ENCODE measurements around the gene CD48.

CD48 gene

GRCh38 chr1:160724465-160725242 is 13.0 kb upstream of the CD48 start:
- Histone ChIP-seq H3K4me2 (ENCODE audit: low read length) (no peak overlapping the region), H2BK120ac (ENCODE audit: low read depth, low read length) (no peak overlapping the region), H2BK15ac (replicated peaks; ENCODE audit: low read depth) (no peak overlapping the region), H3K36me3 (ENCODE audit: control insufficient read depth, insufficient read depth, low read length) (no peaks in the 10 kb centered on the region), H3K27me3 (ENCODE audit: insufficient read depth, low read length, poor library complexity) (no peaks in the 10 kb centered on the region), H2AK5ac (ENCODE audit: low read length) (no peak overlapping the region), H3K56ac (ENCODE audit: low read length) (peak overlapping the region; percentile 26), H4K5ac (ENCODE audit: low read length) (no peak overlapping the region), H3K4ac (ENCODE audit: low read depth, low read length) (no peak overlapping the region), H3K27ac (ENCODE audit: low read depth, low read length) (no peak overlapping the region), H4K8ac (ENCODE audit: low read depth, low read length) (no peak overlapping the region), H3K79me1 (ENCODE audit: low read length) (no peaks in the 10 kb centered on the region), H3K9ac (ENCODE audit: low read length) (no peak overlapping the region), H2BK5ac (ENCODE audit: low read length) (no peak overlapping the region), H3K23ac (ENCODE audit: low read length) (no peak overlapping the region), H3K4me3 (ENCODE audit: low read length) (no peak overlapping the region), H3K79me2 (ENCODE audit: control insufficient read depth, insufficient read depth, low read length) (no peaks in the 10 kb centered on the region), H3K4me1 (ENCODE audit: control insufficient read depth, low read depth, low read length) (peaks cover 5% of the 10 kb centered on the region), H3K18ac (ENCODE audit: low read length) (no peak overlapping the region)
- DNase-seq, result peak; percentile 41
- no CpG with 5 or more reads among the region's 11 CpGs for WGBS (ENCODE audit: extremely low coverage, insufficient coverage, low lambda C conversion rate)

- H3K4me2 ChIP-seq (ENCODE audit: low read length), result no peak overlapping the region
- H3K79me2 ChIP-seq (ENCODE audit: control insufficient read depth, insufficient read depth, low read length), result no peaks in the 10 kb centered on the region
- no peak overlapping the region for H4K5ac ChIP-seq (ENCODE audit: low read length)
- no peaks in the 10 kb centered on the region for H3K27me3 ChIP-seq (ENCODE audit: insufficient read depth, low read length, poor library complexity)
- no CpG with 5 or more reads among the region's 2 CpGs for WGBS (ENCODE audit: extremely low coverage, insufficient coverage, low lambda C conversion rate)
- H3K27ac ChIP-seq (ENCODE audit: low read depth, low read length), result no peak overlapping the region
- peaks cover 5% of the 10 kb centered on the region for H3K4me1 ChIP-seq (ENCODE audit: control insufficient read depth, low read depth, low read length)
- no peak overlapping the region for H3K56ac ChIP-seq (ENCODE audit: low read length)
- H3K36me3 ChIP-seq (ENCODE audit: control insufficient read depth, insufficient read depth, low read length), result no peaks in the 10 kb centered on the region
- H4K8ac ChIP-seq (ENCODE audit: low read depth, low read length), result no peak overlapping the region
- H2BK15ac ChIP-seq (replicated peaks; ENCODE audit: low read depth), result peak overlapping the region; percentile 92
- no peak for DNase-seq
- H3K79me1 ChIP-seq (ENCODE audit: low read length), result no peaks in the 10 kb centered on the region
- H3K9ac ChIP-seq (ENCODE audit: low read length), result no peak overlapping the region
- H3K4me3 ChIP-seq (ENCODE audit: low read length), result no peak overlapping the region
- H3K23ac ChIP-seq (ENCODE audit: low read length), result no peak overlapping the region
- H3K4ac ChIP-seq (ENCODE audit: low read depth, low read length), result no peak overlapping the region
- peak overlapping the region; percentile 32 for H2BK120ac ChIP-seq (ENCODE audit: low read depth, low read length)
- H3K18ac ChIP-seq (ENCODE audit: low read length), result peak overlapping the region; percentile 69
- no peak overlapping the region for H2AK5ac ChIP-seq (ENCODE audit: low read length)
- no peak overlapping the region for H2BK5ac ChIP-seq (ENCODE audit: low read length)
Measured at GRCh38 chr1:160723332-160723731, 11.7 kb upstream of the CD48 start.

- Histone ChIP-seq H2AK5ac (ENCODE audit: low read length) (no peak overlapping the region), H3K9ac (ENCODE audit: low read length) (no peak overlapping the region), H4K8ac (ENCODE audit: low read depth, low read length) (no peak overlapping the region), H3K18ac (ENCODE audit: low read length) (no peak overlapping the region), H3K4ac (ENCODE audit: low read depth, low read length) (no peak overlapping the region), H2BK5ac (ENCODE audit: low read length) (no peak overlapping the region), H3K56ac (ENCODE audit: low read length) (no peak overlapping the region), H3K79me1 (ENCODE audit: low read length) (no peaks in the 10 kb centered on the region), H3K4me2 (ENCODE audit: low read length) (no peak overlapping the region), H4K5ac (ENCODE audit: low read length) (no peak overlapping the region), H3K23ac (ENCODE audit: low read length) (no peak overlapping the region), H2BK120ac (ENCODE audit: low read depth, low read length) (no peak overlapping the region), H3K27me3 (ENCODE audit: insufficient read depth, low read length, poor library complexity) (no peaks in the 10 kb centered on the region), H3K27ac (ENCODE audit: low read depth, low read length) (no peak overlapping the region), H2BK15ac (replicated peaks; ENCODE audit: low read depth) (no peak overlapping the region), H3K4me1 (ENCODE audit: control insufficient read depth, low read depth, low read length) (peaks cover 5% of the 10 kb centered on the region), H3K36me3 (ENCODE audit: control insufficient read depth, insufficient read depth, low read length) (no peaks in the 10 kb centered on the region), H3K79me2 (ENCODE audit: control insufficient read depth, insufficient read depth, low read length) (no peaks in the 10 kb centered on the region), H3K4me3 (ENCODE audit: low read length) (no peak overlapping the region)
- no CpG with 5 or more reads among the region's 10 CpGs for WGBS (ENCODE audit: extremely low coverage, insufficient coverage, low lambda C conversion rate)
- DNase-seq, result no peak
Measured at GRCh38 chr1:160722726-160723125, 11.1 kb upstream of the CD48 start.

GRCh38 chr1:160721473-160721872 is 9.9 kb upstream of the CD48 start:
- Histone ChIP-seq H3K18ac (ENCODE audit: low read length) (no peak overlapping the region), H3K23ac (ENCODE audit: low read length) (no peak overlapping the region), H2AK5ac (ENCODE audit: low read length) (no peak overlapping the region), H2BK5ac (ENCODE audit: low read length) (no peak overlapping the region), H3K4ac (ENCODE audit: low read depth, low read length) (no peak overlapping the region), H3K27me3 (ENCODE audit: insufficient read depth, low read length, poor library complexity) (no peaks in the 10 kb centered on the region), H3K4me2 (ENCODE audit: low read length) (no peak overlapping the region), H4K5ac (ENCODE audit: low read length) (no peak overlapping the region), H3K56ac (ENCODE audit: low read length) (no peak overlapping the region), H3K4me3 (ENCODE audit: low read length) (no peak overlapping the region), H3K27ac (ENCODE audit: low read depth, low read length) (no peak overlapping the region), H4K8ac (ENCODE audit: low read depth, low read length) (no peak overlapping the region), H3K79me1 (ENCODE audit: low read length) (no peaks in the 10 kb centered on the region), H3K36me3 (ENCODE audit: control insufficient read depth, insufficient read depth, low read length) (no peaks in the 10 kb centered on the region), H2BK120ac (ENCODE audit: low read depth, low read length) (no peak overlapping the region), H2BK15ac (replicated peaks; ENCODE audit: low read depth) (no peak overlapping the region), H3K79me2 (ENCODE audit: control insufficient read depth, insufficient read depth, low read length) (no peaks in the 10 kb centered on the region), H3K4me1 (ENCODE audit: control insufficient read depth, low read depth, low read length) (peaks cover 4% of the 10 kb centered on the region), H3K9ac (ENCODE audit: low read length) (no peak overlapping the region)
- no peak for DNase-seq

GRCh38 chr1:160720356-160721085 is 8.9 kb upstream of the CD48 start:
- Histone ChIP-seq H2BK15ac (replicated peaks; ENCODE audit: low read depth) (no peak overlapping the region), H2BK120ac (ENCODE audit: low read depth, low read length) (no peak overlapping the region), H3K9ac (ENCODE audit: low read length) (no peak overlapping the region), H3K27me3 (ENCODE audit: insufficient read depth, low read length, poor library complexity) (no peaks in the 10 kb centered on the region), H3K18ac (ENCODE audit: low read length) (no peak overlapping the region), H2AK5ac (ENCODE audit: low read length) (no peak overlapping the region), H3K4me1 (ENCODE audit: control insufficient read depth, low read depth, low read length) (no peaks in the 10 kb centered on the region), H3K4ac (ENCODE audit: low read depth, low read length) (no peak overlapping the region), H3K56ac (ENCODE audit: low read length) (no peak overlapping the region), H3K23ac (ENCODE audit: low read length) (no peak overlapping the region), H4K8ac (ENCODE audit: low read depth, low read length) (no peak overlapping the region), H3K79me1 (ENCODE audit: low read length) (no peaks in the 10 kb centered on the region), H3K27ac (ENCODE audit: low read depth, low read length) (no peak overlapping the region), H4K5ac (ENCODE audit: low read length) (no peak overlapping the region), H2BK5ac (ENCODE audit: low read length) (no peak overlapping the region), H3K4me2 (ENCODE audit: low read length) (no peak overlapping the region), H3K4me3 (ENCODE audit: low read length) (no peak overlapping the region), H3K36me3 (ENCODE audit: control insufficient read depth, insufficient read depth, low read length) (no peaks in the 10 kb centered on the region), H3K79me2 (ENCODE audit: control insufficient read depth, insufficient read depth, low read length) (no peaks in the 10 kb centered on the region)
- DNase-seq, result no peak
- WGBS (ENCODE audit: extremely low coverage, insufficient coverage, low lambda C conversion rate), result no CpG with 5 or more reads among the region's 3 CpGs
